Heart left ventricle (tissue), 13 donors: ENCODE data around the gene MECP2.

Experiments used
- POLR2A ChIP-seq, 2 donors: fragments of 450-650 bp; IDR thresholded peaks; one replicate each; pipeline ENCODE4 v1.6.1; 2017; ENCODE audit warnings: antibody characterized with exemption in 2 of 2, mild to moderate bottlenecking in 2 of 2, moderate library complexity in 2 of 2
- TF ChIP-seq, protein P1 (sequence below), 12 donors: fragments of 200-600 bp; sonication (generic) in 4 of 12; IDR thresholded peaks; one replicate each; pipeline versions ENCODE4 v1.5.0 to v1.8.0; 2018 to 2022; ENCODE audit warnings: antibody characterized with exemption in 12 of 12, mild to moderate bottlenecking in 5 of 12
- donor health status: ischemic (EF 13 %, LVEDD 7.1; RV severe dilation, severe dysfunction).
- donor health status: DM: no; HTN: yes; CAD: no.
- donor health status: DM: no; HTN: no; CAD: no.
- donor health status: ischemic (EF 25% LVEDD 6.9; RV normal size, moderate dysfunction).
- donor health status: ischemic (EF 25% LVEDD 5.7; RV mildly dilated, moderate dysfunction).
- donor health status: ischemic (EF 35%, LVEDD 5.7; RV mildly dilated, moderate dysfunction).
- donor health status: nonischemic (EF 11% LVEDD 7.7; RV severe dilation, severe dysfunction).
- donor health status: DM: yes; HTN: yes; CAD: no.
- donor health status: PGD.
- donor health status: ischemic (EF 29% LVEDD 5.4; RV normal size, mild dysfunction).
- donor health status: nonischemic (EF 23%, LVEDD 6.1; RV moderate dilation, normal function).

- TF ChIP-seq, protein P1, sequence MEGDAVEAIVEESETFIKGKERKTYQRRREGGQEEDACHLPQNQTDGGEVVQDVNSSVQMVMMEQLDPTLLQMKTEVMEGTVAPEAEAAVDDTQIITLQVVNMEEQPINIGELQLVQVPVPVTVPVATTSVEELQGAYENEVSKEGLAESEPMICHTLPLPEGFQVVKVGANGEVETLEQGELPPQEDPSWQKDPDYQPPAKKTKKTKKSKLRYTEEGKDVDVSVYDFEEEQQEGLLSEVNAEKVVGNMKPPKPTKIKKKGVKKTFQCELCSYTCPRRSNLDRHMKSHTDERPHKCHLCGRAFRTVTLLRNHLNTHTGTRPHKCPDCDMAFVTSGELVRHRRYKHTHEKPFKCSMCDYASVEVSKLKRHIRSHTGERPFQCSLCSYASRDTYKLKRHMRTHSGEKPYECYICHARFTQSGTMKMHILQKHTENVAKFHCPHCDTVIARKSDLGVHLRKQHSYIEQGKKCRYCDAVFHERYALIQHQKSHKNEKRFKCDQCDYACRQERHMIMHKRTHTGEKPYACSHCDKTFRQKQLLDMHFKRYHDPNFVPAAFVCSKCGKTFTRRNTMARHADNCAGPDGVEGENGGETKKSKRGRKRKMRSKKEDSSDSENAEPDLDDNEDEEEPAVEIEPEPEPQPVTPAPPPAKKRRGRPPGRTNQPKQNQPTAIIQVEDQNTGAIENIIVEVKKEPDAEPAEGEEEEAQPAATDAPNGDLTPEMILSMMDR (IDR thresholded peaks at IDR 0.05), result no peak
- TF ChIP-seq POLR2A (IDR thresholded peaks at IDR 0.05), result no peak
Observed at GRCh38 chrX:154010330-154011087, 87.0 kb downstream of the MECP2 start.
